ENCODE data around the gene RAPGEF4. TPM values are rescaled to one million over a fixed set of nuclear protein-coding genes. Genes with fewer than 3 reads are reported as not detected.

Gene RAPGEF4
- total RNA-seq, 1 donor = 0.36 TPM

DNA sequence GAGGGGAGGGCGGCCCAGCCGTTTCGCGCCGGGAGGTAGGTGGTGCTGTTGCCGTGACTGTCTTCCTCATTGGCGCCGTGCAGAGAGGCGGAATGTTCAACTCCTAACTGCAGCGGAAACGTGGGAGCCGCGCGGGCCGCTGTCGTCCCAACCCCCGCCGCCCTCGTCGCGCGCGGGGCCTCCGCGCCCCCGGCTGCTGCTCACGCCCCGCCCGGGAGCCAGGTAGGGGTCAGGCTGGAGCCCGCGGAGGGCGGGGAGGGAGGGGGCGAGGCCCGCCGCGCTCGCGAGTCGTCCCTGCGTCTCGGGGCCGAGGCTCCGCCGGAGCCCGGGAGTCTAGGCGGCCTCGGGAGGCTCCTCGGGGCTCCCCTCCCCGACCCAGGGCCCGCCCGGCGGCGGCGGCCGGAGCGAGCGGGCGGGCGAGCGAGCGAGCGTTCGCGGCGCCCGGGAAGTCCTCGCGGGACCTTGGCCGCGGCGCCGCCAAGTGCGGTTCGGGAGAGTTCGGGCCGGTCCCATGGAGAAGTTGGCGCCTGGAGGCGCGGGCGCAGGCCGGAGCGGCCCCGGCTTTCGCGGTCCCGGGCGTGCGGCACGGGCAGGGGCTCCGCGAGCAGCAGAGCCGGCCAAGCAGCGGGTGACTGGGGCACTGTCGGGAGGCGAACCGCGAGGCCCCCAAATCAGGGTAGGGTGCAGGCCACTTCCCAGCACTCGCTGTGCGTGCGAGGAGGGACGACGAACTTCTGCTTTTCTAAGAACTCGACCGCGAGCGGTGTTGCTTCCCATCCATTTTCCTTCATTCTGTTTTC lies 340.3 kb downstream of the RAPGEF4 start, which contains the start of gene MAP3K20:
TSS of gene MAP3K20 (plus strand) at position 66 of the 800 bp plus-strand sequence. CDS start 15,186 bp downstream, outside the sequence.
- Histone ChIP-seq H3K79me2 (ENCODE audit: insufficient read depth, low read length) (peaks cover 48% of the 10 kb centered on the region), H3K27me3 (ENCODE audit: insufficient read depth, low read length) (no peaks in the 10 kb centered on the region), H2AFZ (ENCODE audit: low read length) (peak within 1 kb of the TSS; percentile 74), H3K36me3 (ENCODE audit: insufficient read depth, low read length) (no peaks in the 10 kb centered on the region), H4K20me1 (ENCODE audit: insufficient read depth, low read length) (no peaks in the 10 kb centered on the region), H3K27ac (ENCODE audit: low read depth, low read length) (peak within 1 kb of the TSS; percentile 96), H3K4me3 (ENCODE audit: insufficient read depth, low read length) (peak within 1 kb of the TSS; percentile 85), H3K4me1 (ENCODE audit: insufficient read depth, low read length) (peaks cover 47% of the 10 kb centered on the region), H3K4me2 (ENCODE audit: insufficient read depth, low read length) (peak within 1 kb of the TSS; percentile 89), H3K9me3 (ENCODE audit: low read depth, low read length) (no peaks in the 10 kb centered on the region)
- peak; percentile 29 for TF ChIP-seq CTCF (IDR thresholded peaks at IDR 0.05; ENCODE audit: extremely low read depth, low read depth, low read length)
- peak; percentile 87 for DNase-seq (ENCODE audit: insufficient read length, low spot score, missing footprints)

- Histone ChIP-seq H4K20me1 (ENCODE audit: insufficient read depth, low read length) (no peaks in the 10 kb centered on the region), H3K4me1 (ENCODE audit: insufficient read depth, low read length) (peaks cover 47% of the 10 kb centered on the region), H3K79me2 (ENCODE audit: insufficient read depth, low read length) (peaks cover 56% of the 10 kb centered on the region), H3K27ac (ENCODE audit: low read depth, low read length) (peak overlapping the region; percentile 96), H3K9me3 (ENCODE audit: low read depth, low read length) (no peaks in the 10 kb centered on the region), H3K27me3 (ENCODE audit: insufficient read depth, low read length) (no peaks in the 10 kb centered on the region), H3K36me3 (ENCODE audit: insufficient read depth, low read length) (no peaks in the 10 kb centered on the region), H2AFZ (ENCODE audit: low read length) (peak overlapping the region; percentile 76), H3K4me2 (ENCODE audit: insufficient read depth, low read length) (peak overlapping the region; percentile 89), H3K4me3 (ENCODE audit: insufficient read depth, low read length) (peak overlapping the region; percentile 85)
- TF ChIP-seq CTCF (IDR thresholded peaks at IDR 0.05; ENCODE audit: extremely low read depth, low read depth, low read length) = no peak
- peak; percentile 42 for DNase-seq (ENCODE audit: insufficient read length, low spot score, missing footprints)
These were observed 341.1 kb downstream of the RAPGEF4 start for GRCh38 chr2:173076581-173077345.

- Histone ChIP-seq H3K9me3 (ENCODE audit: low read depth, low read length) (no peaks in the 10 kb centered on the region), H3K27me3 (ENCODE audit: insufficient read depth, low read length) (no peaks in the 10 kb centered on the region), H3K4me3 (ENCODE audit: insufficient read depth, low read length) (peak overlapping the region; percentile 85), H2AFZ (ENCODE audit: low read length) (no peak overlapping the region), H3K79me2 (ENCODE audit: insufficient read depth, low read length) (peaks cover 64% of the 10 kb centered on the region), H3K4me2 (ENCODE audit: insufficient read depth, low read length) (peak overlapping the region; percentile 89), H3K4me1 (ENCODE audit: insufficient read depth, low read length) (peaks cover 47% of the 10 kb centered on the region), H3K36me3 (ENCODE audit: insufficient read depth, low read length) (peaks cover 7% of the 10 kb centered on the region), H4K20me1 (ENCODE audit: insufficient read depth, low read length) (no peaks in the 10 kb centered on the region), H3K27ac (ENCODE audit: low read depth, low read length) (peak overlapping the region; percentile 96)
- DNase-seq (ENCODE audit: insufficient read length, low spot score, missing footprints) = no peak
- no peak for TF ChIP-seq CTCF (IDR thresholded peaks at IDR 0.05; ENCODE audit: extremely low read depth, low read depth, low read length)
These were observed 342.0 kb downstream of the RAPGEF4 start for GRCh38 chr2:173077506-173078177.
